G401 (cell line): ENCODE results near the gene HMGXB4. TPM values are rescaled to one million over a fixed set of nuclear protein-coding genes. Genes with fewer than 3 reads are reported as not detected.
A peak's percentile ranks its signal among the peaks of the same experiment; 100 is the strongest.
"Not testable (repeated sequence)": the region's sequence is repeated elsewhere in the genome, so short reads cannot be mapped to it uniquely, and the experiment has no call there.

ENCODE experiments used
- DNase-seq: peaks from one replicate; pipeline ENCODE4 v3.0.0-alpha.2; 2015; ENCODE audit warnings: low spot score
- in situ Hi-C: cut with HindIII; loops from 2 replicates; pipeline ENCODE4 v1.10.0; 2016; ENCODE audit warnings: low sequenced_read_pairs, mixed read lengths
- total RNA-seq: library from RNA; depleted of rRNA; stranded (reverse); fragments of >200 nt; shearing (Covaris generic); gene quantifications from 2 replicates; pipeline ENCODE4 v1.2.3, GENCODE V29; 2014; rRNA removed

Gene HMGXB4, protein sequence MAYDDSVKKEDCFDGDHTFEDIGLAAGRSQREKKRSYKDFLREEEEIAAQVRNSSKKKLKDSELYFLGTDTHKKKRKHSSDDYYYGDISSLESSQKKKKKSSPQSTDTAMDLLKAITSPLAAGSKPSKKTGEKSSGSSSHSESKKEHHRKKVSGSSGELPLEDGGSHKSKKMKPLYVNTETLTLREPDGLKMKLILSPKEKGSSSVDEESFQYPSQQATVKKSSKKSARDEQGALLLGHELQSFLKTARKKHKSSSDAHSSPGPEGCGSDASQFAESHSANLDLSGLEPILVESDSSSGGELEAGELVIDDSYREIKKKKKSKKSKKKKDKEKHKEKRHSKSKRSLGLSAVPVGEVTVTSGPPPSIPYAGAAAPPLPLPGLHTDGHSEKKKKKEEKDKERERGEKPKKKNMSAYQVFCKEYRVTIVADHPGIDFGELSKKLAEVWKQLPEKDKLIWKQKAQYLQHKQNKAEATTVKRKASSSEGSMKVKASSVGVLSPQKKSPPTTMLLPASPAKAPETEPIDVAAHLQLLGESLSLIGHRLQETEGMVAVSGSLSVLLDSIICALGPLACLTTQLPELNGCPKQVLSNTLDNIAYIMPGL
- total RNA-seq: 22.5 and 30.2 TPM in 2 replicates

DNA sequence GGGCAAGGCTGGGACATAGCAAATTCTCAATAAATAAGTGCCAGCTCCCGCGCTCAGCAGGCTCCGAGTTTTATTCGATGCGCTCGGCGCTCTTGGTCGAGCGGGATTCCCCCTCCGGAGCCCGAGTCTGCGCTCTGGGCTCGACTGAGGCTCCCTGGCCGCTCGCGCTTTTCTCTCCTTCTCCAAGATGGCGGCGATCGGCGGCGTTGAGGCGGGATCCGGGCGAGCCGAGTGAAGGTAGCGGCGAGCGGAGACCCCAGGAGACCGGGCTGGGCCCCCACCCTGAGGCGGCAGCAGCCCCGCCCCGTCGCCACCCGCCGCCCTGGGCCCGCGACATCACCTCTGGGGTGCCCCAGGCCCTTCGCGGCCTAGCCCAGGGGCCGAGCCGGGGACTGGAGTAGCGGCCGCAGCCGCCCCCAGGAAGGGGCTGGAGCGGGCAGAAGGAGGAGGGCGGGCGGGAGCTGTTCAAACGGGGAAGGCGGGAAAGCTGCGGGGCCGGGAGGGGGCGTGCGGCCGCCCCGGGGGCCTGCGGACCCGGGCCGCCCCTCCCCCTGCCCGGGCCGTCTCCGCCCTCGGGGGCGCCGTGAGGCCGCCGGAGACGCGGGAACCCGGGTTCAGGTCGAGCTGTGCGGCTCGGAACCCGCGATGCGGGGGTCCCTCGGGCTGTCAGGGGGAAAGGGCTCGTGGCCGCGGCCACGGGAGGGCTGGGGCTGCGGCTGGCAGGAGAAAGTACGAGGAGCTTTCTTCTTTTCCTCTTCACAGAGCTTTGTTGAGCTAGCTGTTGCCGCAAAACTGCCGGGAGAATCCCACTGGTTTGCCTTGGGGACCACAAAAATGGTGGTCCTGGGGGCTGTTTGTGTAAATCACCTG, at the start of gene HMGXB4:
Gene HMGXB4, plus strand, starts transcription at position 173 of the 870 bp plus-strand sequence. CDS start 4,898 bp downstream, outside the sequence.
- peak; percentile 88 for DNase-seq
- in situ Hi-C loops: no loop called here

DNA sequence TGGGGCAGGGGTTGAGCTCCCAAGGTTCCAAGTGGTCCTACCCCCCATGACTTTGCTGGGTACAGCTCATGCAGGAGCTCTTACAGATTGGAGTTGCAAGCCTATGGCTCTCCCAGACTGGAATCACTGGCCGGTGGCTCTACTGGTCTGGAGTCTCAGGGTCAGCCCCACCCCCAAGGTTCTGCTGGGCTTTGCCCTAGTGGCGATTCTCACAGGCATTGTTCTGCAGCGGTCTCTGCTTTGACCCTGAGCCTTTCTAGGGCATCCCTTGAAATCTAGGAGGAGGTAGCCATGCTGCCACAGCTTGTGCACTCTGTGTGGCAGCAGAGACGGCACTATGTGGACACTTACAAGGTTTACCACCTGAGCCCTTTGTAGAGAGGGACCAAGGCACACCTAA, 49.3 kb upstream of the HMGXB4 start:
- in situ Hi-C loops: no loop called here
- no peak for DNase-seq

DNA sequence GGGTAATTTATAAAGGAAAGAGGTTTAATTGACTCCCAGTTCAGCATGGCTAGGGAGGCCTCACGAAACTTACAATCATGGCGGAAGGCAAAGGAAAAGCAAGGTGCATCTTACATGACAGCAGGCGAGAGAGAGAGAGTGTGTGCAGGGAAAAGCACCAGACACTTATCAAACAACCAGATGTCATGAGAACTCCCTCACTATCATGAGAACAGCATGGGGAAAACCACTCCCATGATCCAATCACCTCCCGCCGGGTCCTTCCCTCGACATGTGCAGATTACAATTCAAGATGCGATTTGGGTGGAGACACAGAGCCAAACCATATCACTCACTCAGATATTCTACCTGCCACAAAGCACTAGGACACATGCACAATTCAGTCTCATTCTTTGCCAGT, 48.1 kb upstream of the HMGXB4 start:
- DNase-seq: no peak
- in situ Hi-C loops: no loop called here

DNA sequence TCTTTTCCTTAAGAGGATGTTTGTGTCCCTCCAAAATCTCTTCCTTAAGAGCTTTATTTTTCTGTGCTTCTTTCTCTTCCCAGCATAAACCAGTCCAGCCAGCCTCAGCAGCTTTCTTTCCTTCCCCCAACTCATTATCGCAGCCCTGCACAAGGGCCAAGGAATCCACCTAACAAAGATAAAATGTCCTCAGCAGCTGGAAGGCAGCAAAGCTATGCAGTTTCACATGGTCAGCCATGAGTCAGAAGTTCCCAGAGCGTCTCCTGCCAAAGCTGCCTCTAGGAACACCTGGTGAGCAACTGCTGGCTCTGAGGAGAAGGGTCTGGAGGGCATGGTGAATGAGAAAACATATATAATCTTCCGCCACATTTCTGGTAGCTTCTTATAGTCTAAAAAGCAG, 45.3 kb upstream of the HMGXB4 start:
- no peak for DNase-seq
- in situ Hi-C loops: no loop called here

DNA sequence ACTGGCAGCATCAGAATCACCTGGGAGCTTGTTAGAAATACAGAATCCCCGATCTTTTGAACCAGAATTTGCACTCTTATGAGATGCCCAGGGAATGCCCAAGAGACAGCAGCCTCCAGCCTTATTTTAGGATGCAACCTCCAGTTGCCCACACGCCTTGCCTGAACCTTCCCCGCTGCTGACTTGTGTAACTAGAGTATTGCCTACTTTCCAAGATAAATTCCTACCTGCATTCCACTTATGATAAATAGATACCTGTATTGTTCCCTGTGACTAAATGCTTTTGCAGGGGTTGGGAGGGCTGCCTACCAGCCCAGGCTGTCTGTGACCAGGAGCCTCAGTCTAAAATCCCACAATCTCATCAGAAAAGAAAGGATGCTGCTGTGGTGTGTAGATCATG, 44.3 kb upstream of the HMGXB4 start:
- in situ Hi-C loops: no loop called here
- DNase-seq: no peak

DNA sequence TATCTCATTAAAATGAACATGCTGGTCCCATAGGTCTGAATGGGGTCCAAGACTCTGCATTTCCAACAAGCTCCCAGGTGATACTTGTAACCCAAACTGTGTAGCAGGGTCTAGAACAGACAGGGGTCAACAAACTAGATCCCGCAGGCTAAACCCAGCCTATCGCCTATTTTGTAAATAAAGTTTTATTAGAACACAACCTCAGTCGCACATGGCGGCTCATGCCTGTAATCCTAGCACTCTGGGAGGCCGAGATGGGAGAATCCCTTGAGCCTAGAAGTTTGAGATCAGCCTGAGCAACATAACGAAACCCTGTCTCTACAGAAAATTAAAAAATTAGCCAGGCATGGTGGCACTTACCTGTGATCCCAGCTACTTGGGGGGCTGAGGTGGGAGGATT, 42.3 kb upstream of the HMGXB4 start:
- DNase-seq: no peak
- in situ Hi-C loops: no loop called here

DNA sequence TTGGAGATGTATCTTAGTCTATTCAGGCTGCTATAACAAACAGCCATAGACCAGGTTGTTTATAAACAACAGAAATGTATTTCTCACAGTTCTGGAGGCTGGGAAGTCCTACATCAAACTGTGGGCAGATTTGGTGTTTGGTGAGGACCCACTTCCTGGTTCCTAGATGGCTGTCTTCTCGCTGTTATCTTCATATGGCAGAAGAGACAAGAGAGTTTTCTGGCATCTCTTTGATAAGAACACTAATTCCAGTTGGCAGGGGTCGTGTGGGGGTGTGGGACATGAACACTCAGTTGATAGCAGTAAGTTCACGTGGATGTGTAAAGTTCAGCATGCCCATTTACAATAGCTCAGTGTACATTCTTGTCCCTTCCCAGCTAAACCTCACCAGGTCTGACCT, 41.3 kb upstream of the HMGXB4 start:
- DNase-seq: no peak
- in situ Hi-C loops: no loop called here

DNA sequence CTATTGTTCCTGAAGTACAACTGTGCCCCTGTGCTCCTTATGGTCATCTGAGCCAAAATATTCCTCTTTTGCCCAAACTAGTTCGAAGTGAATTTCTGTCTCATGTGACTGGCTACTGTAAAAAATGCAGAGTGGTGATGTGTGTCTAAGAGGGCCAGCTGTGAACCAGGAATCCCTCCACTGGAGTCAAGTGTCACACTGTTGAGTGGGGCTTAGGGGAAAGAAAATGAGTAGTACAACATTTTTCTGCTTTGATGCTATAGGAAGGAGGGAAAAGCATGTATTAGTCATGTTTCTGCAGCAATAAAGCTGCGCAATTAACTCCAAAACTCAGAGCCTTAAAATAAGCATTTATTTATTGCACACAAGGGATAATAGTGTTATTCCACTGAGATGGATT, 39.8 kb upstream of the HMGXB4 start:
- no peak for DNase-seq
- in situ Hi-C loops: no loop called here

DNA sequence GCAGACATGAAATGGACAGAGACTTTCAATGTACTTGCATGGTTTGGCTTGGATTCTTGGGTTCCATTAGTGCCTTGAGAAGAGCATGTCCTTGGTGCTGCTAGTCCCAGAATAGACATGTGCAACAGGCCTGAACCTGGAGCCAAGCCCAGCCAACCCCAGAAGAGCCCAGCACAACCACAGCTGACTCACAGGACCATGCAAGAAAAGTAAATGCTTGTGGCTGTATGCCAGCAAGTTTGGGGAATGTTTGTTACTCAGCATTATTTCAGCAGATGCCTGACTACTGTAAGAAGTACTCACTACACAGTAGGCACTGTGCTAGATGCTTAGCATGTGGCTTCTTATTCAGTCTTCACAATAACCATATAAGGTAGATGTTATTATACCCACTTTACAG, 39.2 kb upstream of the HMGXB4 start:
- in situ Hi-C loops: no loop called here

DNA sequence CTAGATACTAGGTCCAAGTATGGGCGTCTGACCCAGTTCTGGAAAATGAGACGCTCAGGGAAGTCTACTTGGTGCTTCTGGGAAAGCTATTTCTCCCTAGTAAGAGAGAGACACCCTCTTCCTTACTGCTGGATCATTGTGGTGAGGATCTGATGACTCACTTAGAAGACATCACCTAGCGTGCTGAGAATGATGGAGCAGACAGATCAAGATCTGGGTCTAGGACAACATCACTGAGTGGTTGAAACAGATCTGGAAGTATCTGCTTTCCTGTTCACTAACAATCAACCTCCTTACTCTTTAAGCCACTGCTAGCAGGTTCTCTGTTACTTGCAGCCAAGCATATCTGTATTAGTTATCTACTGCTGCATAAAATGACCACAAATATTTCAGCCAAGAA, 38.3 kb upstream of the HMGXB4 start:
- in situ Hi-C loops: no loop called here

More for the DNA sequence above, 39.2 kb upstream of the HMGXB4 start:
- no peak for DNase-seq

DNA sequence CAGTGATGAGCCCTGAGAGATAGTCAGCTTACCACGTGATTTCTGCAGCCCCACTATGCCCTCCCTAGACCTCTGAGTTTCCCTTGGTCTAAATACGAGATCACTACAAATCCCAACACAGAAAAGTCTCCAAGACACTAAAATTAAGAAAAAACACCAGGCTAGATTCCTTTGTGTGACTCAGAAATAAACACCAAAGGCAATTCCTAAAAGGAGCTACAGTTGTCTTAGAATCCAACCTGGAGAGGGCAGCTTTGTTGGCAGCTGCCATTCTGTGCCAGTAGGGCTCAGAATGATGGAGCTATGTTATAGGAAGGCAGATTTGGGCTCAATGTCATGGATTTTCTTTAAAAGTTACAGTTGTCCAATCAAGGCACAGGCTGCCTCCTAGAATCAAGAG, 37.1 kb upstream of the HMGXB4 start:
- DNase-seq: no peak
- in situ Hi-C loops: no loop called here

More for the DNA sequence above, 38.3 kb upstream of the HMGXB4 start:
- no peak for DNase-seq

DNA sequence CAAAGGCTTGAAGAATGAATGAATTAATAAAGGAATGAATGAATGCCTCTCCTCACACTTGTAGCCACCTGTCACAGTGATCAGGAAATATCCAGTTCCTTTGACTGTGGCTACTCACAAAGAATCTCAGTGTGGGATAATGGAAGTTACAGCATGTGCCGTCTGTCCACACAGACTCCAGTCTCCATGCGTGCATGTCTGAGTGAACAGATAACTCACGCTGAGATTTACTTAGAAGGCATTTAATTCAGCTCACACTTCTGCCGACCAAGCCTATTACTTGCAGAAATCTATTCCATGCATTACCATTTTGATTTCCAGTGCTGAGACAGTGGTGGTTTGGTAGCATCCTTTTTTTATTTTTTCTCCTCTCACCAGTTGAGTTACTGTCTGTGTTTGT, 32.3 kb upstream of the HMGXB4 start:
- no peak for DNase-seq
- in situ Hi-C loops: no loop called here

DNA sequence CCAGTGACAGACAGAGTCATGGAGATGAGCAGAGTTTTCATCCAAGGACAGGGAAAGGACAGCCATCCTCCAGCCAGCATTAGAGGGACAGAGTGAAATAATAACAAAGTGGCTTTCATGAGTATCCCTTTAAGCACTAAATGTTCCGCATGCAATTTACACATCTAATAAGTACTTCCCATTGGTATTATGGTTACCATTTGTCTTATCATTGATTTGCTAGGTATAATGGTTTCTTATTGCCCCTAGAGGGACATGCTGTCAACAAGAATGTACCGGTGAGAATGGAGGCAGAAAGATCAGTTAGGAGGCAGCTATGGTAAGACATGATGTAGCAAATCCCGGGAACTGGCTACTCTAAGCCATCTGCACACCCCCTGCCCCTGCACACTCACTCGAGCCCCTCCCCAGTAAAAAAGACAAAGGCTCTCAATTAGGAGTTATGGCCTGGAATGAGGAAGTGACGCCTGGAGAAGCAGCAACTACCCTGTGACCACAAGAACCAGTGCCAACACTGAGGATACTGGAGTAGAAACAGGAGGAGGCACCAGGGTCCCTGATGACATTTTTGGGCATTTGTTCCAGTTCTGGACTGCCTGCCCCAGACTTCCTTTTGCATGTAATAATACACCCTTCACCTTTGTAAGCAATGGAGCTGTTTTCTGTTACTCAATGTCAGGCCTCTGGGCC, 30.2 kb upstream of the HMGXB4 start:
- DNase-seq: no peak

DNA sequence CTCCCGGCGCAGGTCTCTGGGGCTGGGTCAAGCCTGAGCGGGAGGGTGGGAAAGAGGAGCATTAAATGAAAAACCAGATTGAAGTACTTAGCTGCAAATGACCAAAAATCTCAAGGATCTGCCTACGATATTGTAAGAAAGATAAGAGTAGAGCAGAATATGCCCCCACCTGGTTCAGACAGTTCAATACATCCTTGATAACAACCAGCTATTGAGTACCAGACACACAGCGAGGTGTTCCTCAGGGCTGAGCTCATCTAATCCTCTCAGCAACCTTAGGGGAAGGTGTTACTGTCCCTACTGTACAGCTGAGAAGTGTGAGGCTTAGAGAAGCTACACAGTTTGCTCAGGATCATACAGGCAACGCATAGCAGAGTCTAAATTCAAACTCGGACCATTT, 27.4 kb upstream of the HMGXB4 start:
- in situ Hi-C loops: no loop called here
- no peak for DNase-seq

More for the DNA sequence above, 30.2 kb upstream of the HMGXB4 start:
- in situ Hi-C loops: no loop called here

DNA sequence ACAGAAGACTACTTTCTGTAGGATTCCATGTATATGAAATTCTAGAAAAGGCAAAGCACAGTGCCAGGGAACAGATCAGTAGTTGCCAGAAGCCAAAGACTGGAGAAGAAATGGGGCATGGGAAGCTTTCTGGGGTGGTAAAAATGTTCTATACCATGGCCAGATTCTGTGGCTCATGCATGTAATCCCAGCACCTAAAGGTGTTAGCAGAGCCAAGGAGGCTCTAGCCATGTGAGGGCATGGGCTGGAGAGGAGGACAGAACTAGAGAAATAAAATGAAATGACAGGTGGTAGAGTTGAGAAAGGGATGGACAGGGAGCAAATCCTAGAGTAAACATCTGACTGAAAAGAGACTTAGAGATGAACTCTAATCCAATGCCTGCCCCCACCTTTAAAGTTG, 26.9 kb upstream of the HMGXB4 start:
- in situ Hi-C loops: no loop called here
- no peak for DNase-seq

DNA sequence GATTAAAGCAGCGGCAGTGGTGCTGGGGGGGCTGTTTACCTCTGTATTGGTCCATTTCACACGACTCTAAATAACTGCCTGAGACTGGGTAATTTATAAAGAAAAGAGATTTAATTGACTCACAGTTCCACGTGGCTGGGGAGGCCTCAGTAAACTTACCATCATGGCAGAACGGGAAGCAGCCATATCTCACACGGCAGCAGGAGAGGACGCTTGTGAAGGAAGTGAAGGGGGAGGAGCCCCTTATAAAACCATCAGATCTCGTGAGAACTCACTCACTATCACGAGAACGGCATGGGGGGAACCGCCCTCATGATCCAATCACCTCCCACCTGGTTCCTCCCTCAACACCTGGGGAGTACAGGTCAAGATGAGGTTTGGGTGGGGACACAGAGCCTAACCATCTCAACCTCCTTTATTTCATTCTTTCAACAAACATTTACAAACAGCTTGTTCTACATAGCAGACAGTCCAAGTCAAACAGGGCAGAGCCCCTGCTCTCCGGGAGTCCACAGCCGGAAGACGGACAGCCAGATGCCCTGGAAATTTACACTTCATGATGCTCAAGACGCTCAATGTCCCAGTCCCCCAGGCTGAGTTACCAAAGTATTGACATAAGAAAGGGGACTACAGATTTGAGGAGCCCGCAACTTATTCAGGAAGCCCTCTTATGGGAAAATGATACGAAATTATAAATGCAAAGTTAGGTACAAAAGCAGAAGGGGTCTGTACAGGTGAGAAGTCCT, 26.3 kb upstream of the HMGXB4 start:
- in situ Hi-C loops: no loop called here
- no peak for DNase-seq

DNA sequence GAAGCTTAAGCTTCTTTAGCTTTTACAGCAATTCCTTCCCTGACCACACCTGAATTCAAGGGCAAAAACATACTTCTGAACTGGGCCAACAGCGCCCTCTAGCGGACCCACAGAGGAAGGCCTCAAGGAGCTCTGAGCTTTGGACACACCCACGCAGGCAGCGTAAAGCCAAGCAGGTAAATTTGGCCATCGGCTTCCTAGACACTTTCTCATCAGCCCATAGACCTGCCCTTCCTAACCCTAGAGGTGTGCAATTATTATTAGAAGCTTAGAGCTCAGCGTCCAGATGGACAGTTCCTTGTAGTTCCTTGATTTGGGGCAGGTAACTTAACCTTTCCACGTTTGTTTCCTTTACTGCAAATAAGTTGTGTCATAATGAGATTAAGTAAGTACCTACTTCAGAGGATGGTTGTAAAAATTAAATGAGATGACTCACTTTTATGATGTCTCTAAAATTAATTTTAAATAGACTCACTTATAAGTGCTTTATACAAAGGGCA, 25.7 kb upstream of the HMGXB4 start:
- DNase-seq: peak; percentile 77
- in situ Hi-C loops: no loop called here

DNA sequence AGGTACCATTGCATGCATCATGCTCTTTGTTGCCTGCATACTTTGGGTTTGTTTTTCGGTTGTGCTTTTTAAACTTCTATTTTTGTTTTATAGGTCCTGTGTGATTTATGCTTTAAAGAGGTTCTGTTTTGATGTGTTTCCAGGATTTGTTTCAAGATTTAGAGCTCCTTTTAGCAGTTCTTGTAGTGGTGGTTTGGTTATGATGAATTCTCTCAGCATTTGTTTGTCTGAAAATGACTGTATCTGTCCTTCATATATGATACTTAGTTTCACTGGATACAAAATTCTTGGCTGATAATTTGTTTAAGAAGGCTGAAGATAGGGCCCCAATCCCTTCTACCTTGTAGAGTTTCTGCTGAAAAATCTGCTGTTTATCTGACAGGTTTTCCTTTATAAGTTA, 18.5 kb upstream of the HMGXB4 start:
- in situ Hi-C loops: not testable (repeated sequence)

More for the DNA sequence above, 18.5 kb upstream of the HMGXB4 start:
- DNase-seq: not testable (repeated sequence)
